Mucosa of descending colon (tissue), 3 donors: ENCODE measurements around the gene CADPS2. TPM values are rescaled to one million over a fixed set of nuclear protein-coding genes. Genes with fewer than 3 reads are reported as not detected.

Source experiments
- ATAC-seq: fragments of 200-7000 bp; cut with Tn5 transposase; one replicate; pipeline ENCODE4 v1.9.1; 2020; ENCODE audit warnings: mild to moderate bottlenecking, moderate library complexity
- DNase-seq, 3 donors: peaks; one replicate each; pipeline ENCODE4 v3.0.0-alpha.2; 2020
- H3K36me3 ChIP-seq: fragments of 200-600 bp; one replicate; pipeline ENCODE4 v1.8.0; 2021; ENCODE audit warnings: low read depth, mild to moderate bottlenecking
- H3K4me1 ChIP-seq: fragments of 200-600 bp; one replicate; pipeline ENCODE4 v1.8.0; 2021; ENCODE audit warnings: low read depth, mild to moderate bottlenecking
- H3K4me3 ChIP-seq: fragments of 200-600 bp; one replicate; pipeline ENCODE4 v1.8.0; 2021; ENCODE audit warnings: mild to moderate bottlenecking
- H3K9me3 ChIP-seq: fragments of 200-600 bp; one replicate; pipeline ENCODE4 v1.8.0; 2021; ENCODE audit warnings: mild to moderate bottlenecking
- intact Hi-C, 2 donors: fragments of 100-400 bp; cut with DNase I in 1 of 2; cut with micrococcal nuclease in 1 of 2; formaldehyde crosslinking; loops; one replicate each; pipeline versions ENCODE4 v1.11.0 to v1.11.1; 2022; cut with DNase I, micrococcal nuclease
- total RNA-seq, 3 donors: library from RNA; stranded (reverse); fragmentation: NEBNext Ultra II Directional in 2 of 3; extraction: Animal tissue kit (Norgen Biotek cat#: 25700) in 2 of 3; gene quantifications; one replicate each; pipeline versions ENCODE4 v1.2.1 to v1.2.4, GENCODE V29; 2021 to 2023
- TF ChIP-seq, protein P1 (sequence below): fragments of 200-600 bp; IDR thresholded peaks from one replicate; pipeline ENCODE4 v1.8.0; 2022; ENCODE audit warnings: antibody characterized with exemption, mild to moderate bottlenecking
- donor health status: DM: no; HTN: no; CAD: no; lungs with moderate emphysema.
- donor health status: DM: no; HTN: no; CAD: no.
- donor health status: DM: no; HTN: yes; CAD: no.

CADPS2 gene
- total RNA-seq, 3 donors from 2014 or later: 11.3 to 12.7 (median 11.7) TPM

- ATAC-seq (no peak), DNase-seq (no peak)
- intact Hi-C loops: no loop called here
- Histone ChIP-seq H3K36me3 (no peaks in the 10 kb centered on the region), H3K9me3 (no peaks in the 10 kb centered on the region), H3K4me1 (no peaks in the 10 kb centered on the region), H3K4me3 (no peak overlapping the region)
- TF ChIP-seq, protein P1, sequence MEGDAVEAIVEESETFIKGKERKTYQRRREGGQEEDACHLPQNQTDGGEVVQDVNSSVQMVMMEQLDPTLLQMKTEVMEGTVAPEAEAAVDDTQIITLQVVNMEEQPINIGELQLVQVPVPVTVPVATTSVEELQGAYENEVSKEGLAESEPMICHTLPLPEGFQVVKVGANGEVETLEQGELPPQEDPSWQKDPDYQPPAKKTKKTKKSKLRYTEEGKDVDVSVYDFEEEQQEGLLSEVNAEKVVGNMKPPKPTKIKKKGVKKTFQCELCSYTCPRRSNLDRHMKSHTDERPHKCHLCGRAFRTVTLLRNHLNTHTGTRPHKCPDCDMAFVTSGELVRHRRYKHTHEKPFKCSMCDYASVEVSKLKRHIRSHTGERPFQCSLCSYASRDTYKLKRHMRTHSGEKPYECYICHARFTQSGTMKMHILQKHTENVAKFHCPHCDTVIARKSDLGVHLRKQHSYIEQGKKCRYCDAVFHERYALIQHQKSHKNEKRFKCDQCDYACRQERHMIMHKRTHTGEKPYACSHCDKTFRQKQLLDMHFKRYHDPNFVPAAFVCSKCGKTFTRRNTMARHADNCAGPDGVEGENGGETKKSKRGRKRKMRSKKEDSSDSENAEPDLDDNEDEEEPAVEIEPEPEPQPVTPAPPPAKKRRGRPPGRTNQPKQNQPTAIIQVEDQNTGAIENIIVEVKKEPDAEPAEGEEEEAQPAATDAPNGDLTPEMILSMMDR: no peak
These were observed 558.3 kb downstream of the CADPS2 start for GRCh38 chr7:122327969-122328368.

DNA sequence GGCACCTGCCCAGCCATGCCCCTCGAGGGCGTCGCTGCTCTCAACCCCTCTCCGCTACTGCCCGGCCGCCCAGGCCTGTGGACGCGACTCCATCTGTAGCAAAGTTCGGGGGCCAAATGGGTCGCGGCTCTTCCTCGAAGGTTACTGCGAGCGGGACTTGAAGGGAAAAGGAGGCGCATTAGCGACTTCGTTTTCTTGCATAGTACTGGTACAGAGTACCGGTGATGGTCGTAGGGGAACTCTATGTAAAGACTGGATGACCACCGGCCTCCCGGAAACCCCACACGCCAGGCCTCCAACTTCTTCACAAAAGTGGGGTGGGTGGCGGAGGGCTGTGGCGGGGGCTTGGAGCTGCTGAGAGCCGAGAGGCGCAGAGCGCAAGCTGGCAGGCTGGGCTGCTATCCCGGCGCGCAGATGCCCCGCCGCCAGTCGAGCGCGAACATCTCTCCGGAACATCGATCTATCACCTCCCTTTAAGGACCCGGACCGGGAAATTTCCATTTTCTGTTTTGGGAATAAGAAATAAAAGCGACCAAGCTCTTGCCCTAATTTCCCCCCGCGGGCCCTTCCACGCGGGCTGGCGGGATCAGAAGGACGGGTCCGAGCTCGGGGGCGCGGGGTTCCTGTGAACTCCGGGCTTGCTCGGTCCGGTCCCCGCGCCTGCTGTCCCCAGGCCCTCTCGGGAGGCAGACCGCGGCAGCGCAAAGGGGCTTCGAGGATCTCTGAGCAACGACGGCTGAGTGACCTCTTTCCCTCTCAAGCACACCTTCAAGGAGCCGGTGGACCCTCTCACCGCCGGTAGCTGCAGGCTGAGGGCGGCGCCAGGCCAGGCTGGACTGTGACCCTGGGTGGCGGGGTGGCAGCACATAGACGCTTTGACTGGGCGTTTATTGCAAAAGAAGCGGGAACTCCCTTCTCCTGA lies 569.5 kb downstream of the CADPS2 start:
- ATAC-seq (peak; percentile 83), DNase-seq (peak; percentile 46 to 55 (median 50))
- intact Hi-C loops: no loop called here
- H3K36me3 ChIP-seq: no peaks in the 10 kb centered on the region
- TF ChIP-seq, protein P1: no peak
- H3K9me3 ChIP-seq: no peaks in the 10 kb centered on the region
- no peak overlapping the region for H3K4me3 ChIP-seq
- peaks cover 3% of the 10 kb centered on the region for H3K4me1 ChIP-seq

- Histone ChIP-seq H3K36me3 (no peaks in the 10 kb centered on the region), H3K4me3 (no peak overlapping the region), H3K4me1 (peaks cover 3% of the 10 kb centered on the region), H3K9me3 (no peaks in the 10 kb centered on the region)
- DNase-seq (no peak), ATAC-seq (no peak)
- TF ChIP-seq, protein P1: no peak
- intact Hi-C loops: no loop called here
These were observed 570.5 kb downstream of the CADPS2 start for GRCh38 chr7:122315507-122316466.

DNA sequence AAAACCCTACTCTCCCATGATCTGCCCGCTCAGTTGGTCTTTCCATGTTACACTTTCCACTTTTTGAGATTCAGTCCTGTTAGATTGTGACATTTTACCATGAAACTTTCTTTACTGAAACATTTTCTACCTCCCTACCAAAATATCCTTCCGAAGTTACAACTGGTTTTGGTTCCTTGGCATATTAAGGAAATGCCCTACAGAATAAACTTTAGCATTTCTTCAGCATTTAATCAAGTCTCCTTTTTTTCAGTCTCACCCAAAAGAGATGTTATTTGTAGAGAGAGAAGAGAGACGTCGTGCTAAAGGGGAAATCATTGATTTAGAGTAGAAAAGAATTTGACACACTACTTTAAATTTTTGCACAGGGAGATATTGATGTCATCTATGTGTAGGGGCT lies 572.0 kb downstream of the CADPS2 start:
- intact Hi-C loops: no loop called here
- Histone ChIP-seq H3K4me1 (peaks cover 11% of the 10 kb centered on the region), H3K9me3 (no peaks in the 10 kb centered on the region), H3K4me3 (no peak overlapping the region), H3K36me3 (no peaks in the 10 kb centered on the region)
- ATAC-seq: no peak
- TF ChIP-seq, protein P1: no peak
- DNase-seq: no peak

- intact Hi-C loops: no loop called here
- TF ChIP-seq, protein P1: no peak
- DNase-seq (no peak), ATAC-seq (no peak)
- Histone ChIP-seq H3K4me3 (no peak overlapping the region), H3K36me3 (no peaks in the 10 kb centered on the region), H3K4me1 (peaks cover 11% of the 10 kb centered on the region), H3K9me3 (no peaks in the 10 kb centered on the region)
These were observed 573.5 kb downstream of the CADPS2 start for GRCh38 chr7:122312789-122313188.
